GM12801 (cell line): ENCODE measurements around the gene VPS26B.

Experiments used
- TF ChIP-seq, protein P1 (sequence below): IDR thresholded peaks from one replicate; pipeline ENCODE4 v1.5.1; 2011; ENCODE audit warnings: control low read depth; ENCODE audit not compliant: insufficient read length; ENCODE audit errors: extremely low read depth

Gene VPS26B

DNA sequence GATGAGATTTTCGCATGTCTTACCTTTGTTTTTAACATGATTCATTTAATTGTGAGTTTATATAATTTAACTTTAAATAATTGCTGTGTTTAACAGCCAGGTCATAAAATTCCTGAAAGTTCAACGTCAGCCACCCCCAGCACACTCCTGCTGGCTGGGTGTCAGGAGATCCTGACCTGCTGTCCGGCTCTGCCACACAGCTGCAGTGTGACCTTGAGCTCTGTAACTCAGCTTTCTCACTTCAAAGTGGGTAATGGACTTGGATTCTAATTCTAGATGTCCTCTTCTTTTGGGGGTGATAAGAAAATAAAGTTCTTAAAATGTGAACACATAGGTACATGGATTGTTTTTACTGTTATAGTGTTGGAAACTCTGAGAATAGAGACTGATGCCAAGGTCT lies 10.9 kb downstream of the VPS26B start:
- TF ChIP-seq, protein P1, sequence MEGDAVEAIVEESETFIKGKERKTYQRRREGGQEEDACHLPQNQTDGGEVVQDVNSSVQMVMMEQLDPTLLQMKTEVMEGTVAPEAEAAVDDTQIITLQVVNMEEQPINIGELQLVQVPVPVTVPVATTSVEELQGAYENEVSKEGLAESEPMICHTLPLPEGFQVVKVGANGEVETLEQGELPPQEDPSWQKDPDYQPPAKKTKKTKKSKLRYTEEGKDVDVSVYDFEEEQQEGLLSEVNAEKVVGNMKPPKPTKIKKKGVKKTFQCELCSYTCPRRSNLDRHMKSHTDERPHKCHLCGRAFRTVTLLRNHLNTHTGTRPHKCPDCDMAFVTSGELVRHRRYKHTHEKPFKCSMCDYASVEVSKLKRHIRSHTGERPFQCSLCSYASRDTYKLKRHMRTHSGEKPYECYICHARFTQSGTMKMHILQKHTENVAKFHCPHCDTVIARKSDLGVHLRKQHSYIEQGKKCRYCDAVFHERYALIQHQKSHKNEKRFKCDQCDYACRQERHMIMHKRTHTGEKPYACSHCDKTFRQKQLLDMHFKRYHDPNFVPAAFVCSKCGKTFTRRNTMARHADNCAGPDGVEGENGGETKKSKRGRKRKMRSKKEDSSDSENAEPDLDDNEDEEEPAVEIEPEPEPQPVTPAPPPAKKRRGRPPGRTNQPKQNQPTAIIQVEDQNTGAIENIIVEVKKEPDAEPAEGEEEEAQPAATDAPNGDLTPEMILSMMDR, result no peak

DNA sequence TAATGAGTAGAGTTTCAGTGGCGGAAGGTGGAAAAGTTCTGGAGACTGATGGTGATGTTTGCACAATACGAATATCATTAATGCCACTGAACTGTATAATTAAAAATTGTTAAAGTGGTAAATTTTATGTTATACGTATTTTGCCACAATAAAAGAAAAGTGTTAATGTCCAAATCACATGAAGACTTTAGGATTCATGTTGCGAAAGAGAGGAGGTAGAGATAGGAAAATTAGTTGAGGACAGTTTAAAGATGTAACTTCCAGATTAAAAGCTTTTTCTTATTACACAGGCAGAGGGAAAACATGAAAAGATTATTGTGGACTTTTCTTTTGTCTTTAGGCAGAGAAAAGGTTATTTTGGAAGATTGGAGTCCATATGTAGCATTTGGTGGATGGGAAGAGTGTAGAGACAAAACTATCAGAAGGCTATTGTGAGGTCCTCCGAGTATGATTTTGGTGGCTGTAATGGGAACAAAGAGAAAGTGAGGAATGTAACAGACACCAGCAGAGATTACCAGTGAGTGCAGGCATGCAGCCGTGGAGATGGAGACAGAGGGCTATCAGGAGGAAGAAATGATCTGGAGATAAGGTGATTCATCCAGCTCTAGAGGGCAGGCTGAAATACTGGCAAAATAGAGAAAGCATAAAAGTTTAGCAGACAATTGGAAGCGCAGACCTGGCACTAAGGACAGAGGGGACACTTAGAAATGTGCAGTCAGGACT lies 12.5 kb downstream of the VPS26B start:
- TF ChIP-seq, protein P1, result no peak

DNA sequence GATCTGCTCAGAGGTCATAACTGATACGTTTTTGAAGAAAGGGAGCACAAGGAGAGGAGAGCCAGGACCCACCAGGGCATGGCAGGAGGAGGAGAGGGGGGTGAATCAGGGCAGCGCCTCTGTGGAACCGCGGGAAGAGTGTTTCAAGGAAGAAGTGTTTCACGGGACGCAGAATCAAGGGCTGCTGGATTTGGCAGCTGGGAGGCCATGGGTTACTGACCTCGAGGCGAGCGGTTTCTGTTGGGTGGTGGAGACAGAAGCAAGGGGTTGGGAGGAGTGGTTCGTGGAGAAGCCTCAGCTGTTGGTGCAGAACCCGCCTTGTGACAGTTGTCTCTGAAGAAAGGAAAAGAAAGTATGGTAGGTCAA lies 13.1 kb downstream of the VPS26B start:
- TF ChIP-seq, protein P1, result no peak

DNA sequence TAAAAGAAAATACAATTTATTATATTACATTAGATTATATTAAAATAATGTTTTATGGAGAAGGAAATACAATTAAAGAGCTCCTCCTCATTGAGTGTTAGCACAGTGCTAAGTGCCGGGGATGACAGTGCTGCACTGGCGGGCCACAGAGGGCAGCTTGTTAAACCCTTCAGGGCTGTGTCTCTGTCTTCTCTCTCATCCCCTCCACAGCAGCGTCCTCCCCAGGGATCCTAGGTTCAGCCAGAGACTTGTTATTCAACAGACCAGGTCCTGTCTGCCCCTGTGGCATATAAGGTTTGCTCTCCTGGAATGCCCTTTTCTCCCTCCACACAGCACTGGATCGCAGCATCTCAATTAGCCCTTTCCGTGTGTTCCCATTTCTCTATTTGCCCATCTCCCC lies 14.5 kb downstream of the VPS26B start:
- TF ChIP-seq, protein P1, result no peak

DNA sequence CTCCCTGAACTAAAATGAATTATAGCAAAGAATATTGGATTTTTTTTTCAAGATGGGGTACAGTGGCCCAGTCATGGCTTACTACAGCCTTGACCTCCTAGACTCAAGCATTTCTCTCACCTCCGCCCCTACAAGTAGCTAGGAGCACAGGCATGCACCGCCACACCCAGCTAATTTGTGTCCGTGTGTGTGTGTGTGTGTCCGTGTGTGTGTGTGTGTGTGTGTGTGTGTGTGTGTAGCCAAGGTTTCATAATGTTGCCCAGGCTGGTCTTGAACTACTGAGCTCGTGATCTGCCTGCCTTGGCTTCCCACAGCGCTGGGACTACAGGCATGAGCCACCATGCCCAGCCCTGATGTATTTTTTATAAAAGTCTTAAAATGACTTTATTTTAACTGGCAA lies 16.1 kb downstream of the VPS26B start:
- TF ChIP-seq, protein P1, result no peak

DNA sequence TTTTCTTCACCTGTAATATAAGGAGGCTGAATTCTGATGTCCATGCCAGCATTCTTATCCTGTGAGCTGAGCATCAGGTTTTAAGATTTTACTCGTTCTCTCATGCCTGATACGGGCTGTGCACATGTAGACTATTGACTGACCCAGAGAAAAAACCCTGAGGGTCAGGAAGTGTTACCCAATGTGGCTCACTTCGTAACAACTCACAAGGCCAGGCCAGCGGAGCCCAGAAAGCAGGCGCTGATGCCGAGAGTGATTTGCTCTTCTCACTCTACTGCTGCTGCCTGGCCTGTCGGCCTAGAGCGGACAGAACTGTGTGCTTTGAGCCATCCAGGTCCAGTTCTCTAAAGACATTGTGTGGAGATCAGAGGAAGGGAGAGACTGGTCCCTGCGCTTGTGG lies 17.9 kb downstream of the VPS26B start:
- TF ChIP-seq, protein P1, result no peak

DNA sequence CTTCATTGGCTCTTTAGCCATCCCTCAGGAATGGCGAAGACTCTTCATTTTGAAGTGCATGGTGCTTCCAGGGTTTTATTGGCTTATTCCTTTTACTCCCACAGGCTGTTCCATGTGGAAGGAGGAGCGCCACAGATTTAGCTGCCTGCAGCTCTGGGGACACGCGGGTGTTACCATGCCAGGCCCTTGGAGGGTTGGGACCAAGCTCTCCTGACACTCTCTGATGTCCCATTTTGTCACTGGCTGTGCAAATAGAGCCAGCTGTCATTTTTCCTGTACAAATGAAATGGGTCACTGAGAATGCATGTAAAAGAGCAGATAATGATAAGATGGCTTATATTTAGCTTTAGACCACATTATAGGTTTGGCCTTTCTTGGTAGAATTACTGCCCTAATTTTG lies 19.4 kb downstream of the VPS26B start:
- TF ChIP-seq, protein P1, result no peak
